GM10266 (cell line): ENCODE data around the gene CACNA1C.
"Not testable (repeated sequence)": the region's sequence is repeated elsewhere in the genome, so short reads cannot be mapped to it uniquely, and the experiment has no call there.

Experiments
- DNase-seq: peaks from one replicate; pipeline ENCODE4 v3.0.0; 2012; ENCODE audit errors: extremely low spot score
- CTCF ChIP-seq: IDR thresholded peaks from 2 replicates; pipeline ENCODE4 v1.5.1; 2012; ENCODE audit warnings: mild to moderate bottlenecking, low read depth; ENCODE audit not compliant: control insufficient read depth, insufficient read depth; ENCODE audit errors: missing control alignments

CACNA1C gene

DNA sequence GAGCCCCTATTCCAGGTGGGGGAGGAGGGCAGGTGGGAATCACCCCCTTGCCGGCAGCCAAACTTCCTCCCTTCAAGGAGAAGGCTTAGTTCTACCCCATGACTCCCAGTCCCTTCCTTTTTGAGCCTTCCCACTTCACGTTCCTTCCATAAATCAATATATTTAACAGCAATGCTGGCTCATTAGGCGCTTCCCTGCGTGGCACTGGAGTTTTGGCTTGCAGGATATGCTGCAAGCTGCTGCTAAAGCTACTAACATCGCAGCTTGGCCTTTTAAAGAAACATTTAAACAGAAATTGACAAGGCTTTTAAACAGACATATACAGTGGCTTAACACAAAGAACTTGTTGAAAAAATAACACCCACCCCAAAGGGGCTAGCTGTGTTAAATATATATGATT, 434.0 kb downstream of the CACNA1C start:
- TF ChIP-seq CTCF: no peak
- no peak for DNase-seq

DNA sequence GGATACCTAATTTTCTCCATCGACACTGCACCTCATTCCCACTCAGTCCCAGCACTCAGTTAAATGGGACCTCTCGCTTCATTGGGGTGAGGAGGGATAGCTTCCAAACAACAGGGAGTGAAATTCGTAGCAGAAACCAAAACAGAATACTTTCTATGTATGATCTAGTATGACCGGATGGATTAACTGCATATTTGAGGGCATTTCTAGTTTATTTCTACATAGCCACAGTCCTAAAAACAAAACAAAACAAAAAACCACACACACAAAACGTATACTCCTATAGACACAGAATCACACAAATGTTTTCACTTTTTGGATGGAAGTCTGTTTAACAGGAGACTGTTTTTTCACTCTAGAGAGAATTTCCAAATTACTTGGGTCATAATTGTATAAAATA, 434.5 kb downstream of the CACNA1C start:
- no peak for TF ChIP-seq CTCF
- DNase-seq: no peak

GRCh38 chr12:2488131-2488530, 435.3 kb downstream of the CACNA1C start:
- no peak for DNase-seq
- TF ChIP-seq CTCF: no peak

GRCh38 chr12:2488596-2488995, 435.8 kb downstream of the CACNA1C start:
- no peak for DNase-seq

GRCh38 chr12:2489275-2489674, 436.5 kb downstream of the CACNA1C start:
- TF ChIP-seq CTCF: no peak
- DNase-seq: no peak

More at GRCh38 chr12:2488596-2488995, 435.8 kb downstream of the CACNA1C start:
- TF ChIP-seq CTCF: no peak

GRCh38 chr12:2490831-2491230, 438.0 kb downstream of the CACNA1C start:
- DNase-seq: no peak
- TF ChIP-seq CTCF: no peak

DNA sequence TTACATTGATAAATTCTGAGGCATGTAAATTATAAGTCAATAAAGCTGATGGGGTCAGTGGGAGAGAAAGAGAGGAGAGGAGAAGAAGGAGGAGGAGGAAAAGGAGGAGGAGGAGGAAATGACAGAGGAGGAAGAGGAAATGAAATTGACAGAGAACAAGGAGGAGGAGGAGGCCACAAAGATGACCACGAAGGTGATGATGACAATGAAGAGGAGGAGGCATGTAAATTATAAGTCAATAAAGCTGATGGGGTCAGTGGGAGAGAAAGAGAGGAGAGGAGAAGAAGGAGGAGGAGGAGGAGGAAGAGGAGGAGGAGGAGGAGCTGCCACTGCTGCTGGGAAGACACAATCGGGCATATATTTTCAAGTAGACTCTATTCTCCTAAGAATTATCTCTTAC, 438.6 kb downstream of the CACNA1C start:
- not testable (repeated sequence) for DNase-seq

DNA sequence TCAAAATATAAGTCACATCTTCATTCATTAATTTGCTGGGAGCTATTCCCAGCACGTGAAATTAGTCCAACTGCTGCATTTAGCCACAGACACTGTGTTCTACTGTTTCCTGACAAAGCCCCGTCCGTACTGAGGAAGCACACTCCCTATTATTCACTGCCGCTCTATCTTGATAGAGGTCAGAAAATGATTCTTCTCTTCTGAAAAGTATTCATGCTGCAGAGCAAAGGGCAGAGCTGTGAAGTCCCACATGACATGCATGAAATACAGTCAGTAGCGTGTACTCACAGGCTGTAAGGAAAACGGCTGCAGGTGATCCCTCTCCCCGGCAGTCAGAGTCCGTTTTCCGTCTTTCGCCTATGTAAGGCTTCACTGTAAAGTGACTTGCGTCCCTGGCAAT, 439.4 kb downstream of the CACNA1C start:
- TF ChIP-seq CTCF: no peak
- no peak for DNase-seq
